Measurements from ENCODE around the gene CSK. TPM values are rescaled to one million over a fixed set of nuclear protein-coding genes. Genes with fewer than 3 reads are reported as not detected.

Gene CSK
- total RNA-seq, 2 donors from 2014 or later = 11.2 to 15.2 TPM

DNA sequence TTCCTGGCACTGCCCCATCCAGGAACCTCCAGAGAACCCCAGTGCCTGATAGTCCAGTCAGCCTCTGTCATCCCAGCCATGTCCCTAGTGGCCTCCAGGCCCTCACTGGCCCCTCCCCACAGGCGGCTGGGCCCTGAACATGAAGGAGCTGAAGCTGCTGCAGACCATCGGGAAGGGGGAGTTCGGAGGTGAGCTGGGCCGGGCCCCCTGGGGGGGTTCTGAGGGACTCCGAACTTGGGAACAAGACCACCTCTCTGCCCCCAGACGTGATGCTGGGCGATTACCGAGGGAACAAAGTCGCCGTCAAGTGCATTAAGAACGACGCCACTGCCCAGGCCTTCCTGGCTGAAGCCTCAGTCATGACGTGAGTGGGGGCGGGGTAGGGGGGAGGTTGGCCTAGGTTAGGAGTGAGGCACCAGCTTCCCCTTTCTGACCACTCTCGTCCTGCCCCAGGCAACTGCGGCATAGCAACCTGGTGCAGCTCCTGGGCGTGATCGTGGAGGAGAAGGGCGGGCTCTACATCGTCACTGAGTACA, 18.7 kb downstream of the CSK start:
- intact Hi-C loops (cut with DNase I) = no loop called here
- Histone ChIP-seq H3K9me3 (no peaks in the 10 kb centered on the region), H3K36me3 (replicated peaks in 1 of 2; ENCODE audit: insufficient read depth in 1 of 2, low read depth in 2 of 2) (peaks cover 0 to 5% of the 10 kb centered on the region in 2 donors), H3K4me1 (peaks cover 18% of the 10 kb centered on the region), H3K27ac (no peak overlapping the region), H3K4me3 (no peak overlapping the region), H3K27me3 (no peaks in the 10 kb centered on the region)
- no peak for TF ChIP-seq POLR2A (IDR thresholded peaks at IDR 0.05)
- TF ChIP-seq, protein P1, sequence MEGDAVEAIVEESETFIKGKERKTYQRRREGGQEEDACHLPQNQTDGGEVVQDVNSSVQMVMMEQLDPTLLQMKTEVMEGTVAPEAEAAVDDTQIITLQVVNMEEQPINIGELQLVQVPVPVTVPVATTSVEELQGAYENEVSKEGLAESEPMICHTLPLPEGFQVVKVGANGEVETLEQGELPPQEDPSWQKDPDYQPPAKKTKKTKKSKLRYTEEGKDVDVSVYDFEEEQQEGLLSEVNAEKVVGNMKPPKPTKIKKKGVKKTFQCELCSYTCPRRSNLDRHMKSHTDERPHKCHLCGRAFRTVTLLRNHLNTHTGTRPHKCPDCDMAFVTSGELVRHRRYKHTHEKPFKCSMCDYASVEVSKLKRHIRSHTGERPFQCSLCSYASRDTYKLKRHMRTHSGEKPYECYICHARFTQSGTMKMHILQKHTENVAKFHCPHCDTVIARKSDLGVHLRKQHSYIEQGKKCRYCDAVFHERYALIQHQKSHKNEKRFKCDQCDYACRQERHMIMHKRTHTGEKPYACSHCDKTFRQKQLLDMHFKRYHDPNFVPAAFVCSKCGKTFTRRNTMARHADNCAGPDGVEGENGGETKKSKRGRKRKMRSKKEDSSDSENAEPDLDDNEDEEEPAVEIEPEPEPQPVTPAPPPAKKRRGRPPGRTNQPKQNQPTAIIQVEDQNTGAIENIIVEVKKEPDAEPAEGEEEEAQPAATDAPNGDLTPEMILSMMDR (IDR thresholded peaks at IDR 0.05) = no peak
- 74 to 78% methylated on average over 7 to 17 of the region's 20 CpGs for WGBS, 2 donors
- DNase-seq = peak in 1 of 4 donors; percentile 20
- ATAC-seq = no peak

DNA sequence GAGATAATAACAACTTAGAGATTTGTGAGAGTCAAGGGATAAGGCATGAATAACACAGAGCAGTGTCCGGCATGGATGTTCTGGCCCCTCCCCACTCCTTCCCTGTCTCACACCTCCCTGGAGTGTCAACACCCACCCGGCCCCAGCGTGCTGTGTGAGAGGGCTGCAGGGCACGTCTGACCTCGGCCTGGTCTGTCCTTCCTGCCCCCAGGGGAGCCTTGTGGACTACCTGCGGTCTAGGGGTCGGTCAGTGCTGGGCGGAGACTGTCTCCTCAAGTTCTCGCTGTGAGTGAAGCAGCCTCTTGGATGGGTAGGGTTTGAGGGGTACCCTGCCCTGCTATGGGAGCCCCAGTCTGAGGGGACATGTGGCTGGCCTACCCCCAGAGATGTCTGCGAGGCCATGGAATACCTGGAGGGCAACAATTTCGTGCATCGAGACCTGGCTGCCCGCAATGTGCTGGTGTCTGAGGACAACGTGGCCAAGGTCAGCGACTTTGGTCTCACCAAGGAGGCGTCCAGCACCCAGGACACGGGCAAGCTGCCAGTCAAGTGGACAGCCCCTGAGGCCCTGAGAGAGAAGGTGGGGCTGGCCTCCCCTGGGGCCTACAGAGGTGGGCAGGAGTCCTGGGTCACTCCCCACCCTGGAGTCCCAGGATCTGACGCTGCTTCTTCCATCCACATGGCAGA, 19.6 kb downstream of the CSK start:
- DNase-seq (no peak), ATAC-seq (no peak)
- peaks cover 0 to 5% of the 10 kb centered on the region in 2 donors for H3K36me3 ChIP-seq (replicated peaks in 1 of 2; ENCODE audit: insufficient read depth in 1 of 2, low read depth in 2 of 2)
- TF ChIP-seq, protein P1 (IDR thresholded peaks at IDR 0.05) = no peak
- TF ChIP-seq POLR2A (IDR thresholded peaks at IDR 0.05) = no peak
- no peak overlapping the region for H3K4me3 ChIP-seq
- no peaks in the 10 kb centered on the region for H3K27me3 ChIP-seq
- H3K9me3 ChIP-seq = no peaks in the 10 kb centered on the region
- intact Hi-C loops (cut with DNase I) = no loop called here
- WGBS, 2 donors = 77 to 84% methylated on average over 3 to 16 of the region's 18 CpGs
- peaks cover 18% of the 10 kb centered on the region for H3K4me1 ChIP-seq
- no peak overlapping the region for H3K27ac ChIP-seq

DNA sequence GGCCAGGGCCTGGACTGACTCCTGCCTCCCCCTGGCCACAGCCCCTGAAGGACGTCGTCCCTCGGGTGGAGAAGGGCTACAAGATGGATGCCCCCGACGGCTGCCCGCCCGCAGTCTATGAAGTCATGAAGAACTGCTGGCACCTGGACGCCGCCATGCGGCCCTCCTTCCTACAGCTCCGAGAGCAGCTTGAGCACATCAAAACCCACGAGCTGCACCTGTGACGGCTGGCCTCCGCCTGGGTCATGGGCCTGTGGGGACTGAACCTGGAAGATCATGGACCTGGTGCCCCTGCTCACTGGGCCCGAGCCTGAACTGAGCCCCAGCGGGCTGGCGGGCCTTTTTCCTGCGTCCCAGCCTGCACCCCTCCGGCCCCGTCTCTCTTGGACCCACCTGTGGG, 20.4 kb downstream of the CSK start:
- TF ChIP-seq POLR2A (IDR thresholded peaks at IDR 0.05) = no peak
- TF ChIP-seq, protein P1 (IDR thresholded peaks at IDR 0.05) = no peak
- H3K27ac ChIP-seq = no peak overlapping the region
- H3K9me3 ChIP-seq = no peaks in the 10 kb centered on the region
- no peak for ATAC-seq
- peaks cover 18% of the 10 kb centered on the region for H3K4me1 ChIP-seq
- intact Hi-C loops (cut with DNase I) = no loop called here
- H3K27me3 ChIP-seq = no peaks in the 10 kb centered on the region
- DNase-seq = no peak
- H3K36me3 ChIP-seq (replicated peaks in 1 of 2; ENCODE audit: insufficient read depth in 1 of 2, low read depth in 2 of 2) = peaks cover 0 to 5% of the 10 kb centered on the region in 2 donors
- H3K4me3 ChIP-seq = no peak overlapping the region
- 88 to 94% methylated on average over 12 to 20 of the region's 20 CpGs for WGBS, 2 donors

DNA sequence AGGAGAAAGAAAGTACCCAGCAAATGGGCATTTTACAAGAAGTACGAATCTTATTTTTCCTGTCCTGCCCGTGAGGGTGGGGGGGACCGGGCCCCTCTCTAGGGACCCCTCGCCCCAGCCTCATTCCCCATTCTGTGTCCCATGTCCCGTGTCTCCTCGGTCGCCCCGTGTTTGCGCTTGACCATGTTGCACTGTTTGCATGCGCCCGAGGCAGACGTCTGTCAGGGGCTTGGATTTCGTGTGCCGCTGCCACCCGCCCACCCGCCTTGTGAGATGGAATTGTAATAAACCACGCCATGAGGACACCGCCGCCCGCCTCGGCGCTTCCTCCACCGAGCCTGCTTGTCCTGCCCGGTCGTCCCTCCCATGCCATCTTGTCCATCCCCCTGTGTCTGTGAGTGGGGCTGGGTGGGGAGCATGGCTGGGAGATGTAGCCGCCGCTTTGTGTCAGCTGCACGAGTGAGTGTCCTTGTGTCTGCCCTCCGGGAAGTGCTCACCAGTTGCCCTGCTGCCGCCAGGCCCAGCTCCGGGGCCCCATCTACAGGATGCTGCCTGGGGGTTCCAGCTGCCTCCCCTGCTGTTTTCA, 21.1 kb downstream of the CSK start:
- ATAC-seq (no peak), DNase-seq (no peak)
- intact Hi-C loops (cut with DNase I) = no loop called here
- Histone ChIP-seq H3K9me3 (no peaks in the 10 kb centered on the region), H3K36me3 (replicated peaks in 1 of 2; ENCODE audit: insufficient read depth in 1 of 2, low read depth in 2 of 2) (peaks cover 0 to 5% of the 10 kb centered on the region in 2 donors), H3K4me3 (no peak overlapping the region), H3K27ac (no peak overlapping the region), H3K27me3 (no peaks in the 10 kb centered on the region), H3K4me1 (peaks cover 17% of the 10 kb centered on the region)
- WGBS, 2 donors = 92 to 95% methylated on average over 27 to 29 of the region's 31 CpGs
- TF ChIP-seq POLR2A (IDR thresholded peaks at IDR 0.05) = no peak
- TF ChIP-seq, protein P1 (IDR thresholded peaks at IDR 0.05) = no peak
